CD4-positive, alpha-beta T cell (primary cell): ENCODE data around the gene RNF39. TPM values are rescaled to one million over a fixed set of nuclear protein-coding genes. Genes with fewer than 3 reads are reported as not detected.

Source experiments
- ATAC-seq: fragments of 200-7000 bp; cut with Tn5 transposase; one replicate; pipeline ENCODE4 v1.10.0; 2022; ENCODE audit warnings: mild to moderate bottlenecking; ENCODE audit not compliant: poor library complexity
- CTCF ChIA-PET: fragments of 350-600 bp; sonication (Branson Sonifier 250); formaldehyde crosslinking; loops from one replicate; lab custom pipeline; 2021; ENCODE audit warnings: antibody characterized with exemption, inconsistent platforms; lab: Charles Lee
- POLR2A ChIA-PET: fragments of 350-600 bp; sonication (Branson Sonifier 250); formaldehyde crosslinking; loops from one replicate; lab custom pipeline; 2021; ENCODE audit warnings: antibody characterized with exemption, inconsistent platforms; lab: Charles Lee
- DNase-seq, 14 experiments: peaks; one replicate each; pipeline ENCODE4 v3.0.0-alpha.2; 2013 to 2020; ENCODE audit warnings: mixed read lengths in 2 of 14
- H3K27ac ChIP-seq, 2 donors: one replicate each; pipeline versions ENCODE4 v1.5.1 to v1.7.0; 2013; ENCODE audit warnings: low read length in 2 of 2, low read depth in 1 of 2, mild to moderate bottlenecking in 1 of 2
- H3K27me3 ChIP-seq, 2 experiments: 1 replicate in 1 of 2; 2 replicates in 1 of 2; pipeline versions ENCODE4 v1.6.1 to v1.7.0; 2013; ENCODE audit warnings: low read length in 2 of 2, control low read depth in 1 of 2, mild to moderate bottlenecking in 1 of 2, moderate library complexity in 1 of 2; ENCODE audit not compliant: insufficient read depth in 2 of 2, control insufficient read depth in 1 of 2
- H3K36me3 ChIP-seq: one replicate; pipeline ENCODE4 v1.6.1; 2013; ENCODE audit warnings: low read length, control low read depth; ENCODE audit not compliant: insufficient read depth
- H3K4me1 ChIP-seq: one replicate; pipeline ENCODE4 v1.6.1; 2013; ENCODE audit warnings: low read length, control low read depth; ENCODE audit not compliant: insufficient read depth
- H3K4me3 ChIP-seq: one replicate; pipeline ENCODE4 v1.5.1; 2013; ENCODE audit warnings: mild to moderate bottlenecking, low read length, moderate library complexity
- H3K9me3 ChIP-seq, 2 experiments: 1 replicate in 1 of 2; 2 replicates in 1 of 2; pipeline versions ENCODE4 v1.6.1 to v1.7.0; 2013; ENCODE audit warnings: low read length in 2 of 2, mild to moderate bottlenecking in 2 of 2, control low read depth in 1 of 2, moderate library complexity in 1 of 2; ENCODE audit not compliant: control insufficient read depth in 1 of 2, insufficient read depth in 1 of 2
- H3K27ac Mint-ChIP-seq: one replicate; pipeline ENCODE4 v1.8.0; 2020; ENCODE audit warnings: mixed read lengths
- H3K27me3 Mint-ChIP-seq: one replicate; pipeline ENCODE4 v1.8.0; 2021; ENCODE audit warnings: mixed read lengths
- H3K36me3 Mint-ChIP-seq: one replicate; pipeline ENCODE4 v1.8.0; 2021; ENCODE audit warnings: low read depth, mixed read lengths
- H3K4me1 Mint-ChIP-seq: one replicate; pipeline ENCODE4 v1.8.0; 2021; ENCODE audit warnings: low read depth, mixed read lengths
- H3K4me3 Mint-ChIP-seq: one replicate; pipeline ENCODE4 v1.8.0; 2020; ENCODE audit warnings: mild to moderate bottlenecking, mixed read lengths
- H3K9me3 Mint-ChIP-seq: one replicate; pipeline ENCODE4 v1.8.0; 2020; ENCODE audit warnings: mixed read lengths
- intact Hi-C, 2 experiments: fragments of 100-400 bp; cut with DNase I in 1 of 2; cut with micrococcal nuclease in 1 of 2; formaldehyde crosslinking; loops; one replicate each; pipeline versions ENCODE4 v1.15.1 to v1.9.0; 2023 to 2025; cut with DNase I, micrococcal nuclease
- total RNA-seq, 174 experiments: library from RNA in 2 of 174; stranded (reverse) in 2 of 174; gene quantifications; one replicate each; pipeline ENCODE4 v1.2.3 and lab custom pipeline; 2021 to 2026
- TF ChIP-seq, protein P1 (sequence below): fragments of 200-600 bp; IDR thresholded peaks from one replicate; pipeline ENCODE4 v1.8.0; 2022; ENCODE audit warnings: antibody characterized with exemption, mild to moderate bottlenecking

Gene RNF39
- total RNA-seq, 2 experiments from 2014 or later: not detected

DNA sequence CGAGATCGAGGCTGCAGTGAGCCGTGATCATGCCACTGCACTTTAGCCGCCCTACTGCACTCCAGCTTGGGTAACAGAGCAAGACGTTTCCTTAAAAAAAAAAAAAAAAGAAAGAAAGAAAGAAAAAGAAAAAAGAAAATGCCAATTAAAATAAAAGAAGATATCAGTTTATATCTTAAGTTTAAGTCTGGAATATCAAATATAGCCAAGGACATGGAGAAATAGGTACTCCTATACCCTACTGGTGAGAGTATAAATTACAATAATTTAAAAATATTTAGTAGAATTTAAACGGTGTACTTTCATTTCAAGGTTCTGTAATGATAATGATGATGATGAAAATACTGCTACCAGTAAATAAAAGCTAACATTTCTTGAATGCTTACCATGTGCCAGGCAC, 41.2 kb upstream of the RNF39 start:
- H3K4me1 ChIP-seq: no peaks in the 10 kb centered on the region
- intact Hi-C loops: no loop called here
- TF ChIP-seq, protein P1, sequence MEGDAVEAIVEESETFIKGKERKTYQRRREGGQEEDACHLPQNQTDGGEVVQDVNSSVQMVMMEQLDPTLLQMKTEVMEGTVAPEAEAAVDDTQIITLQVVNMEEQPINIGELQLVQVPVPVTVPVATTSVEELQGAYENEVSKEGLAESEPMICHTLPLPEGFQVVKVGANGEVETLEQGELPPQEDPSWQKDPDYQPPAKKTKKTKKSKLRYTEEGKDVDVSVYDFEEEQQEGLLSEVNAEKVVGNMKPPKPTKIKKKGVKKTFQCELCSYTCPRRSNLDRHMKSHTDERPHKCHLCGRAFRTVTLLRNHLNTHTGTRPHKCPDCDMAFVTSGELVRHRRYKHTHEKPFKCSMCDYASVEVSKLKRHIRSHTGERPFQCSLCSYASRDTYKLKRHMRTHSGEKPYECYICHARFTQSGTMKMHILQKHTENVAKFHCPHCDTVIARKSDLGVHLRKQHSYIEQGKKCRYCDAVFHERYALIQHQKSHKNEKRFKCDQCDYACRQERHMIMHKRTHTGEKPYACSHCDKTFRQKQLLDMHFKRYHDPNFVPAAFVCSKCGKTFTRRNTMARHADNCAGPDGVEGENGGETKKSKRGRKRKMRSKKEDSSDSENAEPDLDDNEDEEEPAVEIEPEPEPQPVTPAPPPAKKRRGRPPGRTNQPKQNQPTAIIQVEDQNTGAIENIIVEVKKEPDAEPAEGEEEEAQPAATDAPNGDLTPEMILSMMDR: no peak
- ATAC-seq (no peak), DNase-seq (no peak)
- H3K4me3 ChIP-seq: no peak overlapping the region
- Mint-ChIP-seq H3K4me1 (no peaks in the 10 kb centered on the region), H3K9me3 (no peaks in the 10 kb centered on the region), H3K27me3 (peaks cover 42% of the 10 kb centered on the region), H3K36me3 (no peaks in the 10 kb centered on the region), H3K4me3 (no peak overlapping the region), H3K27ac (no peak overlapping the region)
- no peaks in the 10 kb centered on the region for H3K9me3 ChIP-seq
- no peak overlapping the region for H3K27ac ChIP-seq
- POLR2A ChIA-PET: no interaction called here
- H3K36me3 ChIP-seq: no peaks in the 10 kb centered on the region
- CTCF ChIA-PET: interaction anchor here (0.7 to 1.2 kb wide), 4 partner anchors 14 to 142 kb away, joined by 3 read pairs; no protein-coding TSS in a partner anchor
- peaks cover 3 to 37% of the 10 kb centered on the region in 2 experiments for H3K27me3 ChIP-seq

DNA sequence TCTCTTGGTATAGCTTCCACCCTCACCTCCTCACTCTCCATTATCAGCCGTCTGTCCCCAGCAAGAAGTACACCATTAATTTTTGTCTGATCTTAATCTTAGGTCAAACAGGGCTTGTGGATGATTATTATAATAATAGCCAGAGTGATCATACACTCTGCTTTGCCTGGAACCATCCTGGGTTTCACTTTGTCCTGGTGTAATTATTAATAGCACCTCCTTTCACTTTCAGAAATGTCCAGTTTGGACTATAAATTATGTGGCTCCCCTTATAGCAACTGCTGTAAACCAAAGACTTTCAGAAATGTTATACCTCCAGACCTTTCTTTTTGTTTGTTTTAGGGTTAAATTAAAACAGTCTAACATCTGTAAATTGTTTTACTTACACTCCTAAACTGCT, 38.3 kb upstream of the RNF39 start:
- H3K36me3 Mint-ChIP-seq: no peaks in the 10 kb centered on the region
- H3K27me3 Mint-ChIP-seq: peaks cover 57% of the 10 kb centered on the region
- ATAC-seq (no peak), DNase-seq (no peak)
- no peak overlapping the region for H3K27ac Mint-ChIP-seq
- intact Hi-C loops: no loop called here
- TF ChIP-seq, protein P1: no peak
- no peaks in the 10 kb centered on the region for H3K4me1 ChIP-seq
- no peaks in the 10 kb centered on the region for H3K36me3 ChIP-seq
- H3K4me3 ChIP-seq: no peak overlapping the region
- H3K4me3 Mint-ChIP-seq: no peak overlapping the region
- no peaks in the 10 kb centered on the region for H3K4me1 Mint-ChIP-seq
- no peaks in the 10 kb centered on the region for H3K9me3 ChIP-seq
- peaks cover 10 to 58% of the 10 kb centered on the region in 2 experiments for H3K27me3 ChIP-seq
- POLR2A ChIA-PET: no interaction called here
- CTCF ChIA-PET: interaction anchor here (1.3 to 1.6 kb wide), 2 partner anchors 10 to 11 kb away, joined by 3 to 4 read pairs; no protein-coding TSS in a partner anchor
- H3K9me3 Mint-ChIP-seq: no peaks in the 10 kb centered on the region
- H3K27ac ChIP-seq: no peak overlapping the region

DNA sequence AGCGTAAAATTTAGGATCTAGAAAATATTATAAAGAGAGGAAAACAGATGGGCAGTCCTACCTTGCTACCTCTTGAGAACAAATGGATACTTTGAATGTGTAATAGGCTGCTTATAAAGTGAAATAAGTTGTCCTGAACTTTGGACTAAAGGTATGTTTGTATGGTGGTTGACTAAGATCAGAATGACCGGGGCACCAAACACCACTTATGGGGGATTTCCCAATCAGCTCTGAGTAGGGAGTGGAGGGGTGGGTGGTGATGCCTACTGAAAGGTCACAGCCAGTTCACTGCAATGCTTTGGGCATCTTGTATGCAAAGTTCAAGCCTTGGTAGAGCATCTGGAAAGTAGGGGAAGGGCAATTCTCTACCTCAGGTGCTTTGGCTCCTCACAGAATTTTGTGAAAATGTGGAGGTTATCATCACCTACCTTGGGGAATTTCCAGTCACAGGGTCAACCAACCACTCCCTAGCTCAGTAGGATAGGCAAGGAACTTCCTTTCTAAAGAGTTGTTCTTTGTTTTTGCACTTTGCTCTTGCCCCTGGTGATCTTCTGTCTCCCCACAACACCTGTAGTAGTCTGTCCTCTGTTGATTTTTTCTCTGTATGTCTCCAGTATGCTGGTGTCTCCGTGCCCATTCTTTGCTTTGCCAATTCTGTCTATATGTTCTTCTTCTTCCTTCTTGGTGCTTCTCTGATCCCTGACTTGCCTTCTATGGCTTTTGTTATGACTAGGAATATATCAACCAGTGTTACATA, 37.6 kb upstream of the RNF39 start, which contains the start of gene TRIM31:
TSS of gene TRIM31 (minus strand) at position 88 of the 757 bp plus-strand sequence. CDS start 285 bp downstream, outside the sequence.
- ChIA-PET POLR2A (no interaction called here), CTCF (interaction anchor here (1.3 to 1.6 kb wide), 2 partner anchors 10 kb away, joined by 3 to 4 read pairs; no protein-coding TSS in a partner anchor)
- ATAC-seq (no peak), DNase-seq (no peak)
- H3K4me3 Mint-ChIP-seq: no peak within 1 kb of the TSS
- Histone ChIP-seq H3K4me1 (no peaks in the 10 kb centered on the region), H3K36me3 (no peaks in the 10 kb centered on the region), H3K27ac (no peak within 1 kb of the TSS), H3K4me3 (no peak within 1 kb of the TSS), H3K27me3 (peaks cover 10 to 57% of the 10 kb centered on the region in 2 experiments), H3K9me3 (no peaks in the 10 kb centered on the region)
- peaks cover 63% of the 10 kb centered on the region for H3K27me3 Mint-ChIP-seq
- no peaks in the 10 kb centered on the region for H3K4me1 Mint-ChIP-seq
- no peak within 1 kb of the TSS for H3K27ac Mint-ChIP-seq
- intact Hi-C loops: no loop called here
- H3K9me3 Mint-ChIP-seq: no peaks in the 10 kb centered on the region
- no peaks in the 10 kb centered on the region for H3K36me3 Mint-ChIP-seq
- TF ChIP-seq, protein P1: no peak
